ENCODE data around the gene MOV10. TPM values are rescaled to one million over a fixed set of nuclear protein-coding genes. Genes with fewer than 3 reads are reported as not detected.

Gene MOV10, protein sequence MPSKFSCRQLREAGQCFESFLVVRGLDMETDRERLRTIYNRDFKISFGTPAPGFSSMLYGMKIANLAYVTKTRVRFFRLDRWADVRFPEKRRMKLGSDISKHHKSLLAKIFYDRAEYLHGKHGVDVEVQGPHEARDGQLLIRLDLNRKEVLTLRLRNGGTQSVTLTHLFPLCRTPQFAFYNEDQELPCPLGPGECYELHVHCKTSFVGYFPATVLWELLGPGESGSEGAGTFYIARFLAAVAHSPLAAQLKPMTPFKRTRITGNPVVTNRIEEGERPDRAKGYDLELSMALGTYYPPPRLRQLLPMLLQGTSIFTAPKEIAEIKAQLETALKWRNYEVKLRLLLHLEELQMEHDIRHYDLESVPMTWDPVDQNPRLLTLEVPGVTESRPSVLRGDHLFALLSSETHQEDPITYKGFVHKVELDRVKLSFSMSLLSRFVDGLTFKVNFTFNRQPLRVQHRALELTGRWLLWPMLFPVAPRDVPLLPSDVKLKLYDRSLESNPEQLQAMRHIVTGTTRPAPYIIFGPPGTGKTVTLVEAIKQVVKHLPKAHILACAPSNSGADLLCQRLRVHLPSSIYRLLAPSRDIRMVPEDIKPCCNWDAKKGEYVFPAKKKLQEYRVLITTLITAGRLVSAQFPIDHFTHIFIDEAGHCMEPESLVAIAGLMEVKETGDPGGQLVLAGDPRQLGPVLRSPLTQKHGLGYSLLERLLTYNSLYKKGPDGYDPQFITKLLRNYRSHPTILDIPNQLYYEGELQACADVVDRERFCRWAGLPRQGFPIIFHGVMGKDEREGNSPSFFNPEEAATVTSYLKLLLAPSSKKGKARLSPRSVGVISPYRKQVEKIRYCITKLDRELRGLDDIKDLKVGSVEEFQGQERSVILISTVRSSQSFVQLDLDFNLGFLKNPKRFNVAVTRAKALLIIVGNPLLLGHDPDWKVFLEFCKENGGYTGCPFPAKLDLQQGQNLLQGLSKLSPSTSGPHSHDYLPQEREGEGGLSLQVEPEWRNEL
- 19.9 to 30.1 TPM (median 29.7 TPM) in 5 replicates for total RNA-seq (2022; extraction: Qiagen RNA extraction)

DNA sequence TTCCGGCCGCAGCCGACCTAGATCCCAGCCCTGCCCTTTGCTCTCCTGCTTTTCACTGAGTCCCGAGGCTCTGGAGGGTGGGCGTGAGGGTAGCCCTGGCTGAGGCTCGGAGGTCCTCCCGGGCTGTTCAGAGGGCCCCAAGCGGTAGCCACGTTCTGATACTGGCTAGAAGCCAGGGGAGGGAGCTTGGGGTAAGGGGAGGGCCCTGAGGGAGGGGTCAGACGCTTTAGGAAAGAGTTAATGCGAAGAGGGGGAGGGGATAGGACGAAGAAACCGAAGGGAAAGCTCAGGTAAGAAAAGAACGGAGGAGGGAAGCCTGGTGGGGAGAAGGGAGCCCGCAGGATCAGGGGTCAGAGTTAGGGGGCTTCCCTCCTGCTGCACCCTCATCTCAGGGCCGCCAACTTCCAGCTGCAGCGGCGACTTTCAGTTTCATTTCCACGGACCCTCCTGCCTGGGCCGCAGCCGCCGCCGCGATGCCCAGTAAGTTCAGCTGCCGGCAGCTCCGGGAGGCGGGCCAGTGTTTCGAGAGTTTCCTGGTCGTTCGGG lies at the start of gene MOV10:
MOV10 (plus strand) TSS at position 220 of the 546 bp plus-strand sequence; CDS start at position 474, 254 bp downstream.

DNA sequence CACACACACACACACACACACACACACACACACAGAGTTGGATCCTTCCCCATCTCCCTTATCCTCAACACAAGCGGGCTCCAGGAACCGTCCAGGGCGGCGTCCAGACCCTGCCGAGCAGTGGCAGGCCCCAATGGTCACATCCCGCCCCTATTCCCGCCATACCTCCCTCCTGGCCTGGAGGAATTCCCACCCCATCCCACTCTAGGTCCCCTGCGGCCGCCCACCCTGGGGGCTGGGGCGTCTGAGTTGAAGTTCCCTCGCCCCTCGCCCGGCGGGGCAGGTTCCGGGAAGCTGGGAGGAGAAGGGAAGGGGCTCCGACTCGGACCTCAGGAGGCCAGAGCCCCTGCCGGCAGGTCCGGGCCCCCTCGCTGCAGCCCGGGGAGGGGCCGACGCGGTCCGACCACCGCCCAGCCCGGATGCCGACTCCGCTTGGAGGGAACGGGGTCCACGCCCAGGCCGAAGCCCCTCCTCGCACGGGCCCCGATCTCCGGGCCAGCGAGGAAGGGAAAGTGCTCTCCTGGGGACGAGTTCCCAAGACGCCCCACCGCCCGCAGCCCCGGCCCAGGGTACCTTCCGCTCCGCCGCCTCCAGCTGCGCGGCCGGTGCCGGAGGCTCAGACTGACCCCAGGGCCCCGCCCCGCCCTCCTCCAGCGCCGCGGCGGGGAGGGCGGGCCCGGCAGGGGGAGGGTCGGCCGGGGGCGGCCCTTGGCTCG lies 32.2 kb downstream of the MOV10 start, which contains the start of gene RHOC:
RHOC (minus strand) TSS at position 623 of the 716 bp plus-strand sequence. CDS start 3,328 bp downstream, outside the sequence.

DNA sequence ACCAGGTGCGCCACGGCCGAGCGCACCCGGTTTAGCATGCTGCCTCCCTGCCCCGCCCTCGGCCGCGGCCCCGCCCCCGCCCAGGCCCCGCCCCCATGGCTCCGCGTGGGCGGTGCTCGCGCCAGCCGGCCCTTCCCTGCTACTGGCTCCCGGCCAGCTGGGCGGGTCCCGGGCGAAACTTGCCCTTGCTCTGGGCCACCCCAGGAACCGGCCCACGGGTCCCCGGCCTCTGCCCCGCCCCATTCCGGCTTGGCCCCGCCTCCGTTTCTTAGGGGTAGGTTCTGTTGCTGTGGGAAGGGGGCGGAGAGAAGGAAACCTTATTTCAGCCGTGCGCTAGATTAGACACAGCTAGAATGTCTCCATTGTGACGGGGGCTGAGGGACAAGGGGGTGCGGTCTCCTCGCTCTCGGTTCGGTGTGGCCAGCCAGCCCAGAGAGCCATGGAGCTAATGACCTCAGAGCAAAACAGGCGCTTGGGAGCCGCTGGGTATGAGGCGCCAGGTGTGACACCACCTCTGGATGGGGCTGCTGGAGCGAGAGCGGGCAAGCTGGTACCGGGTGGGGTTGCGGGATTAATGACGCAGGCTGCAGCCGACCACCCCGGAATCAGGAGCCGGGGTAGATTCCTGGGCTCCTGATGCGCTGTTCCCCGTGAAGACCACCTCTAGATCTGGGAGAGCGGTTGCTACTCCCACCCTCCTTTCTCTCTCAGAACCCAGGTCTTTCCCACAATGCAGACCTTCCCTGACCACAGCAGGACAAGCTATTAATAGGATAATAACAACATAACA lies 41.0 kb downstream of the MOV10 start, which contains the start of gene PPM1J:
PPM1J (minus strand) TSS at position 69 of the 790 bp plus-strand sequence; CDS start at position 38, 31 bp downstream.

Other genes starting within 250 kb of the MOV10 start
- gene WNT2B, start 165.7 kb upstream of the MOV10 start, total RNA-seq (2022; extraction: Qiagen RNA extraction): 0.19 to 0.42 TPM (median 0.20 TPM) in 5 replicates
- gene ST7L, start 55.5 kb upstream of the MOV10 start, total RNA-seq (2022; extraction: Qiagen RNA extraction): 10.1 to 11.5 TPM (median 11.2 TPM) in 5 replicates
- 54.3 to 80.7 TPM (median 57.0 TPM) in 5 replicates for gene CAPZA1, start 54.8 kb upstream of the MOV10 start, total RNA-seq (2022; extraction: Qiagen RNA extraction)
- 352 to 388 TPM (median 364 TPM) in 5 replicates for gene RHOC, start 32.5 kb downstream of the MOV10 start, total RNA-seq (2022; extraction: Qiagen RNA extraction)
- 0.79 to 1.0 TPM (median 0.90 TPM) in 5 replicates for gene PPM1J, start 40.7 kb downstream of the MOV10 start, total RNA-seq (2022; extraction: Qiagen RNA extraction)

Data from A549 treated with AZD2906 at 1 μM for 4 hours (cell line).